Left lung (tissue), 10 donors: ENCODE measurements around the gene MCM7. TPM values are rescaled to one million over a fixed set of nuclear protein-coding genes. Genes with fewer than 3 reads are reported as not detected.

Experiments used
- ATAC-seq: fragments of 200-7000 bp; cut with Tn5 transposase; one replicate; pipeline ENCODE4 v1.9.1; 2020; ENCODE audit warnings: moderate library complexity
- DNase-seq, 4 donors: peaks; one replicate each; pipeline ENCODE4 v3.0.0-alpha.2; 2013 to 2020
- H3K27ac ChIP-seq, 2 donors: fragments of 200-600 bp; sonication (generic) in 1 of 2; one replicate each; pipeline versions ENCODE4 v1.5.0 to v1.8.0; 2020 to 2021
- H3K27me3 ChIP-seq, 2 donors: fragments of 200-600 bp; sonication (generic) in 1 of 2; one replicate each; pipeline versions ENCODE4 v1.5.0 to v1.8.0; 2020 to 2021
- H3K36me3 ChIP-seq, 2 donors: fragments of 200-600 bp; sonication (generic) in 1 of 2; one replicate each; pipeline versions ENCODE4 v1.5.0 to v1.8.0; 2020 to 2021
- H3K4me1 ChIP-seq, 2 donors: fragments of 200-600 bp; one replicate each; pipeline ENCODE4 v1.8.0; 2021
- H3K4me3 ChIP-seq, 2 donors: fragments of 200-600 bp; sonication (generic) in 1 of 2; one replicate each; pipeline versions ENCODE4 v1.5.0 to v1.8.0; 2020 to 2021; ENCODE audit warnings: mild to moderate bottlenecking in 1 of 2
- H3K9me3 ChIP-seq, 2 donors: fragments of 200-600 bp; sonication (generic) in 1 of 2; one replicate each; pipeline versions ENCODE4 v1.5.0 to v1.8.0; 2020 to 2021
- CTCF ChIP-seq, 2 donors: fragments of 200-600 bp; sonication (generic) in 1 of 2; IDR thresholded peaks; one replicate each; pipeline versions ENCODE4 v1.5.0 to v1.8.0; 2021; ENCODE audit warnings: antibody characterized with exemption in 2 of 2
- intact Hi-C, 2 donors: fragments of 100-400 bp; cut with DNase I; formaldehyde crosslinking; loops; one replicate each; pipeline versions ENCODE4 v1.11.2 to v1.14.2; 2022
- polyA plus RNA-seq, 6 donors: library from polyadenylated mRNA; unstranded; fragments of 120-200 nt; gene quantifications; one replicate each; pipeline ENCODE4 v1.2.1, GENCODE V29; 2013; ENCODE audit not compliant: insufficient read length in 6 of 6
- total RNA-seq, 2 donors: library from RNA; stranded (reverse); fragmentation: NEBNext Ultra II Directional; extraction: Animal tissue kit (Norgen Biotek cat#: 25700); gene quantifications; one replicate each; pipeline ENCODE4 v1.2.1, GENCODE V29; 2021
- donor health status: DM: no; HTN: yes; CAD: no.
- donor health status: DM: no; HTN: no; CAD: no.

MCM7 gene
- total and polyA plus RNA-seq, 8 donors: 53.7 to 152 (median 137) TPM

- intact Hi-C loops: no loop called here
- H3K4me3 ChIP-seq: no peak overlapping the region
- H3K9me3 ChIP-seq: no peaks in the 10 kb centered on the region
- peaks cover 0 to 99% of the 10 kb centered on the region in 2 donors for H3K36me3 ChIP-seq
- no peaks in the 10 kb centered on the region for H3K27me3 ChIP-seq
- ATAC-seq (no peak), DNase-seq (peak in 1 of 4 donors; percentile 63)
- no peaks in the 10 kb centered on the region for H3K4me1 ChIP-seq
- H3K27ac ChIP-seq: no peak overlapping the region
- TF ChIP-seq CTCF (IDR thresholded peaks at IDR 0.05): no peak
Measured at GRCh38 chr7:100107890-100108289, 6.7 kb upstream of the MCM7 start.

- no peak overlapping the region for H3K27ac ChIP-seq
- DNase-seq (peak in 1 of 4 donors; percentile 69), ATAC-seq (no peak)
- peaks cover 0 to 92% of the 10 kb centered on the region in 2 donors for H3K36me3 ChIP-seq
- intact Hi-C loops: no loop called here
- H3K4me3 ChIP-seq: no peak overlapping the region
- H3K9me3 ChIP-seq: no peaks in the 10 kb centered on the region
- no peaks in the 10 kb centered on the region for H3K27me3 ChIP-seq
- TF ChIP-seq CTCF (IDR thresholded peaks at IDR 0.05): no peak
- H3K4me1 ChIP-seq: peaks cover 4% of the 10 kb centered on the region in 2 donors
Measured at GRCh38 chr7:100107125-100107737, 6.0 kb upstream of the MCM7 start.

- H3K36me3 ChIP-seq: peaks cover 0 to 86% of the 10 kb centered on the region in 2 donors
- DNase-seq (no peak), ATAC-seq (no peak)
- no peak overlapping the region for H3K4me3 ChIP-seq
- TF ChIP-seq CTCF (IDR thresholded peaks at IDR 0.05): no peak
- no peaks in the 10 kb centered on the region for H3K27me3 ChIP-seq
- intact Hi-C loops: no loop called here
- H3K9me3 ChIP-seq: no peaks in the 10 kb centered on the region
- no peak overlapping the region for H3K27ac ChIP-seq
- peaks cover 4 to 8% of the 10 kb centered on the region in 2 donors for H3K4me1 ChIP-seq
Measured at GRCh38 chr7:100106633-100107032, 5.4 kb upstream of the MCM7 start.

GRCh38 chr7:100105534-100105933 lies 4.3 kb upstream of the MCM7 start:
- Histone ChIP-seq H3K4me3 (no peak overlapping the region), H3K27me3 (no peaks in the 10 kb centered on the region), H3K27ac (no peak overlapping the region), H3K9me3 (no peaks in the 10 kb centered on the region), H3K4me1 (peaks cover 4 to 8% of the 10 kb centered on the region in 2 donors), H3K36me3 (peaks cover 0 to 75% of the 10 kb centered on the region in 2 donors)
- intact Hi-C loops: no loop called here
- ATAC-seq (no peak), DNase-seq (no peak)
- TF ChIP-seq CTCF (IDR thresholded peaks at IDR 0.05): no peak

GRCh38 chr7:100102950-100103840 lies 2.0 kb upstream of the MCM7 start:
- intact Hi-C loops: no loop called here
- ATAC-seq (no peak), DNase-seq (no peak)
- H3K9me3 ChIP-seq: no peaks in the 10 kb centered on the region
- no peaks in the 10 kb centered on the region for H3K27me3 ChIP-seq
- peaks cover 20 to 22% of the 10 kb centered on the region in 2 donors for H3K4me1 ChIP-seq
- H3K27ac ChIP-seq: no peak overlapping the region
- H3K36me3 ChIP-seq: peaks cover 0 to 65% of the 10 kb centered on the region in 2 donors
- H3K4me3 ChIP-seq: peak overlapping the region in 1 of 2 donors; percentile 90
- no peak for TF ChIP-seq CTCF (IDR thresholded peaks at IDR 0.05)
